Measurements from ENCODE around the gene NR3C2. TPM values are rescaled to one million over a fixed set of nuclear protein-coding genes. Genes with fewer than 3 reads are reported as not detected.

NR3C2 gene
- total RNA-seq, 1 donor from 2014 or later: 0.75 TPM

DNA sequence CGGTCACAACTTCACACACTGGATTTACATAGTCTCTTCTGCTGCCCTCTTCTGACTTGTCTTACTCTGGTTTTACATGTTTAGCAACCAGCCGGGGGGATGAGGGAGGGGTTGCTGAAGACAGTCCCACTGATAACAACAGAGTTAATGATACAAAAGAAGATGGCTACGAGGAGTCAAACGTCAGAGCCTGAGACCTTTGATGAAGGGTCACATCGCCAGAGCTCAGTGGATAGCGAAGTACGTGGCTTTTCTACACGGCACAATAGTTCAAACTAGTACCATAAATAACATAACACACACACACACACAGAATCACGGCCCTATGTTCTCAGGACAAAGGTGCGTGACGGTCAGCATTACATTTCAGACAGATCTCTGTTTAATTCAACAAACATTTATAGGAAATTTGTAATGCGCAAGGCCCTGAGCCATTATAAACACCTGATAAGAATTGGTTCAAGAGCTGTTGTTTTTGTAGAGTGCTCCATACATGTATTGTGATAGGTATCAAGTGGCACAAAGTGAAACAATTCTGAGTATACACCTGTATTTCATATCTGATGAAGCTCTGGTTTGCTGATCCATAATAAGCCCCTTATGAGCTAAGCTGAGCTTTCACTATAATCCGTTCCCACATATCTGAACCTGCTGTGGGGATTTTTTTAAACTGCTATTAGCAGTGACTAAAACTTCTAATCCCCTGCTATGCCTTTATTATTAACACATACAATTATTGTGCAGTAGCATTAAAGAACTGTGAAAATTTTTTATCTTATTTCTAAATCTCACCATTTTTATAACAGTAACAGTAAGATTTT is 100.0 kb downstream of the NR3C2 start:
- Mint-ChIP-seq H3K36me3 (ENCODE audit: unreplicated experiment) (no peaks in the 10 kb centered on the region), H3K27me3 (ENCODE audit: unreplicated experiment) (peaks cover 7% of the 10 kb centered on the region), H3K9me3 (ENCODE audit: unreplicated experiment) (no peaks in the 10 kb centered on the region), H3K4me3 (ENCODE audit: unreplicated experiment) (no peak overlapping the region), H3K27ac (ENCODE audit: unreplicated experiment) (no peak overlapping the region), H3K4me1 (ENCODE audit: unreplicated experiment) (no peaks in the 10 kb centered on the region)
- TF ChIP-seq, protein P1, sequence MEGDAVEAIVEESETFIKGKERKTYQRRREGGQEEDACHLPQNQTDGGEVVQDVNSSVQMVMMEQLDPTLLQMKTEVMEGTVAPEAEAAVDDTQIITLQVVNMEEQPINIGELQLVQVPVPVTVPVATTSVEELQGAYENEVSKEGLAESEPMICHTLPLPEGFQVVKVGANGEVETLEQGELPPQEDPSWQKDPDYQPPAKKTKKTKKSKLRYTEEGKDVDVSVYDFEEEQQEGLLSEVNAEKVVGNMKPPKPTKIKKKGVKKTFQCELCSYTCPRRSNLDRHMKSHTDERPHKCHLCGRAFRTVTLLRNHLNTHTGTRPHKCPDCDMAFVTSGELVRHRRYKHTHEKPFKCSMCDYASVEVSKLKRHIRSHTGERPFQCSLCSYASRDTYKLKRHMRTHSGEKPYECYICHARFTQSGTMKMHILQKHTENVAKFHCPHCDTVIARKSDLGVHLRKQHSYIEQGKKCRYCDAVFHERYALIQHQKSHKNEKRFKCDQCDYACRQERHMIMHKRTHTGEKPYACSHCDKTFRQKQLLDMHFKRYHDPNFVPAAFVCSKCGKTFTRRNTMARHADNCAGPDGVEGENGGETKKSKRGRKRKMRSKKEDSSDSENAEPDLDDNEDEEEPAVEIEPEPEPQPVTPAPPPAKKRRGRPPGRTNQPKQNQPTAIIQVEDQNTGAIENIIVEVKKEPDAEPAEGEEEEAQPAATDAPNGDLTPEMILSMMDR (IDR thresholded peaks at IDR 0.05): no peak
- DNase-seq (ENCODE audit: extremely low spot score, unreplicated experiment): no peak

DNA sequence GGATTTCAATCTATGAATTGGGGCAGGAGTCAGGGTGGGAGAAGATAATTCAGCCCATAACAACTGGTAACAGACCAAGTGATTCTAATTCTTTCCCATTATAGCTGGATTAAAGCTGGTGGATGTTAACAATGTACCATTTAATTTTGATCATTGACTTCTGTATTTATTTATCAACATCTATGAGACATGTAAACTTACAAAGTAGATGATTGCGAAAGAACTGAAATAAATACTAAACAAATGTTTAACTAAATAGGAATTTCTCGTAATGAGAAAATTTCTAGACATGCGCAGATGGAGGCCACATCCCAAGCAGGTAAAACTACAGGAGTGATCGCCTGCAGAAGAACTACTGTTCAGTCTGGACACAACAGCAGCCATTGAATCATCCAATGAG is 107.1 kb downstream of the NR3C2 start:
- TF ChIP-seq, protein P1 (IDR thresholded peaks at IDR 0.05): no peak
- no peak overlapping the region for H3K4me3 Mint-ChIP-seq (ENCODE audit: unreplicated experiment)
- no peak for DNase-seq (ENCODE audit: extremely low spot score, unreplicated experiment)
- H3K36me3 Mint-ChIP-seq (ENCODE audit: unreplicated experiment): no peaks in the 10 kb centered on the region
- H3K4me1 Mint-ChIP-seq (ENCODE audit: unreplicated experiment): no peaks in the 10 kb centered on the region
- no peaks in the 10 kb centered on the region for H3K9me3 Mint-ChIP-seq (ENCODE audit: unreplicated experiment)
- H3K27me3 Mint-ChIP-seq (ENCODE audit: unreplicated experiment): peaks cover 2% of the 10 kb centered on the region
- H3K27ac Mint-ChIP-seq (ENCODE audit: unreplicated experiment): no peak overlapping the region

DNA sequence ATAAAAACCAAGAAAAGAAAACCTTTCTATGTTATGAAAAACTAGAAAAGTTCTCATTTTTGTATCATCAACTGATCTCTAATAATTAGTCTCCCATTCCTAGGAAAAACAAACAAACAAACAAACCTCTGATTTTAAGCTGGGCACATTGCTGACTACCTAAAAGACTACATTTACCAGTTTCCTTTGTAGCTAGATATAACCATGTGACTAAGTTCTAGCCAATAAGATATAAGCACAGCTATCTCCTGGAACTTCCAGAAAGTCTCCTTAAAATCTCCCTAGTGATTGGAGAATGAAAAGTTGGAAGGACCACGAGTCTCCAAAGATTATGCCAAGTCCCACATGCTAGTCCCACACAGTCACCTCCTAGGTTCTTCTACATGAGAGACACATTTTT is 108.9 kb downstream of the NR3C2 start:
- Mint-ChIP-seq H3K4me1 (ENCODE audit: unreplicated experiment) (no peaks in the 10 kb centered on the region), H3K27me3 (ENCODE audit: unreplicated experiment) (no peaks in the 10 kb centered on the region)

DNA sequence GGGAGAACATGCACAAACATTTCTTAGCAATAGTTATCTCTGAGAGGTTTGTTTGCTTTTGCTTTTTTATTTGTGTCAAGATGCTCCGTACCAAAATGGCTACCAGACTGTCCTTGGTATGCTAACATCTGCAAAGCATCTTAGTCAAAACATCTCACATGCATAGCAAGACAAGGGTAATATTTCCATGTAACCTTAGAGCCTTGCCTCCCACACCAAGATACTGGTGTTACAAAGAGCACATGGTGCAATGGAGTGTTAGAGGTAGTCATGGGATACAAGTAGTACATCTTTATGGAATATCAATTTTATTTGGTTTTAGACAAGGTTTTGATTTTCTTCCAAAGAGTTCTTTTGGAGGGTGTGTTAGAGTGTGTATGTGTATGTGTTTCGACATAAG is 109.7 kb downstream of the NR3C2 start:
- H3K4me3 Mint-ChIP-seq (ENCODE audit: unreplicated experiment): no peak overlapping the region
- TF ChIP-seq, protein P1 (IDR thresholded peaks at IDR 0.05): no peak
- no peak for DNase-seq (ENCODE audit: extremely low spot score, unreplicated experiment)
- no peaks in the 10 kb centered on the region for H3K27me3 Mint-ChIP-seq (ENCODE audit: unreplicated experiment)
- H3K27ac Mint-ChIP-seq (ENCODE audit: unreplicated experiment): no peak overlapping the region
- H3K9me3 Mint-ChIP-seq (ENCODE audit: unreplicated experiment): no peaks in the 10 kb centered on the region
- H3K4me1 Mint-ChIP-seq (ENCODE audit: unreplicated experiment): no peaks in the 10 kb centered on the region
- no peaks in the 10 kb centered on the region for H3K36me3 Mint-ChIP-seq (ENCODE audit: unreplicated experiment)

More for the DNA sequence above, 108.9 kb downstream of the NR3C2 start:
- TF ChIP-seq, protein P1 (IDR thresholded peaks at IDR 0.05): no peak
- Mint-ChIP-seq H3K9me3 (ENCODE audit: unreplicated experiment) (no peaks in the 10 kb centered on the region), H3K36me3 (ENCODE audit: unreplicated experiment) (no peaks in the 10 kb centered on the region), H3K4me3 (ENCODE audit: unreplicated experiment) (no peak overlapping the region), H3K27ac (ENCODE audit: unreplicated experiment) (no peak overlapping the region)
- no peak for DNase-seq (ENCODE audit: extremely low spot score, unreplicated experiment)

DNA sequence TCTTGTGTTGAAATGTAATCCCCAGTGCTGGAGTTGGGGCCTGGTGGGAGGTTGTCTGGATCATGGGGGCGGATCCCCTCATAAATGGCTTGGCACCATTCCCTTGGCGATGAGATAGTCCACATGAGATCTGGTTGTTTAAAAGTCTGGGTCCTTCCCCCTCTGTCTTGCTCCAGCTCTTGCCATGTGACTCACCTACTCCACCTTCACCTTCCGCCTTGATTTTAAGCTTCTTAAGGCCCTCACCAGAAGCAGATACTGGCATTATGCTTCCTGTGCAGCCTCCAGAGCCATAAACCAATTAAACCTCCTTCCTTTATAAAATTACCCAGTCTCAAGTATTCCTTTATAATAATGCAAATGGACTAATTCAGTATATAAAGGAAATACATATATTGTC is 111.5 kb downstream of the NR3C2 start:
- H3K36me3 Mint-ChIP-seq (ENCODE audit: unreplicated experiment): no peaks in the 10 kb centered on the region
- no peaks in the 10 kb centered on the region for H3K27me3 Mint-ChIP-seq (ENCODE audit: unreplicated experiment)
- no peaks in the 10 kb centered on the region for H3K4me1 Mint-ChIP-seq (ENCODE audit: unreplicated experiment)
- H3K9me3 Mint-ChIP-seq (ENCODE audit: unreplicated experiment): no peaks in the 10 kb centered on the region
- H3K27ac Mint-ChIP-seq (ENCODE audit: unreplicated experiment): no peak overlapping the region
- DNase-seq (ENCODE audit: extremely low spot score, unreplicated experiment): no peak
- no peak overlapping the region for H3K4me3 Mint-ChIP-seq (ENCODE audit: unreplicated experiment)
- TF ChIP-seq, protein P1 (IDR thresholded peaks at IDR 0.05): no peak
